ENCODE results near the gene CPA1.
A peak's percentile ranks its signal among the peaks of the same experiment; 100 is the strongest.
"Not testable (repeated sequence)": the region's sequence is repeated elsewhere in the genome, so short reads cannot be mapped to it uniquely, and the experiment has no call there.

Gene CPA1

GRCh38 chr7:130371046-130371445, 9.2 kb upstream of the CPA1 start:
- ChIA-PET POLR2A (no interaction called here), CTCF (no interaction called here)
- H3K4me1 ChIP-seq (ENCODE audit: control insufficient read depth, insufficient read depth, low read length), result peaks cover 11% of the 10 kb centered on the region
- no peaks in the 10 kb centered on the region for H3K9me3 ChIP-seq (ENCODE audit: control insufficient read depth, insufficient read depth, low read depth, low read length)
- no peak for TF ChIP-seq YY1 (tag by site-specific recombination; IDR thresholded peaks at IDR 0.05)
- no peak overlapping the region for H3K27ac ChIP-seq (ENCODE audit: extremely low read depth, low read depth, low read length)
- no peaks in the 10 kb centered on the region for H3K36me3 ChIP-seq (ENCODE audit: control insufficient read depth in 2 of 2, insufficient read depth in 1 of 2, low read length in 2 of 2)
- no peak overlapping the region for H3K4me3 ChIP-seq (ENCODE audit: low read depth, low read length)

GRCh38 chr7:130372402-130373165, 7.7 kb upstream of the CPA1 start:
- TF ChIP-seq SP7 (tag by site-specific recombination; IDR thresholded peaks at IDR 0.05) (peak; percentile 63), ZNF777 (tag by site-specific recombination; IDR thresholded peaks at IDR 0.05; ENCODE audit: borderline replicate concordance) (no peak)
- Histone ChIP-seq H3K4me3 (ENCODE audit: low read depth, low read length) (no peak overlapping the region), H3K9me3 (ENCODE audit: control insufficient read depth, insufficient read depth, low read depth, low read length) (no peaks in the 10 kb centered on the region), H3K4me1 (ENCODE audit: control insufficient read depth, insufficient read depth, low read length) (peaks cover 11% of the 10 kb centered on the region), H3K27ac (ENCODE audit: extremely low read depth, low read depth, low read length) (peak overlapping the region; percentile 99), H3K36me3 (ENCODE audit: control insufficient read depth in 2 of 2, insufficient read depth in 1 of 2, low read length in 2 of 2) (no peaks in the 10 kb centered on the region)
- POLR2A ChIA-PET, result interaction anchor here (0.7 kb wide), 1 partner anchor 68 kb away, joined by 3 read pairs; the partner anchor contains the start of gene CEP41
- CTCF ChIA-PET, result interaction anchor here (0.6 to 1.1 kb wide), 2 partner anchors 14 to 122 kb away, joined by 3 to 4 read pairs; no protein-coding TSS in a partner anchor

- ChIA-PET CTCF (no interaction called here), POLR2A (no interaction called here)
- H3K4me3 ChIP-seq (ENCODE audit: low read depth, low read length), result no peak overlapping the region
- peaks cover 11% of the 10 kb centered on the region for H3K4me1 ChIP-seq (ENCODE audit: control insufficient read depth, insufficient read depth, low read length)
- no peaks in the 10 kb centered on the region for H3K36me3 ChIP-seq (ENCODE audit: control insufficient read depth in 2 of 2, insufficient read depth in 1 of 2, low read length in 2 of 2)
- TF ChIP-seq ZIC2 (tag by site-specific recombination; IDR thresholded peaks at IDR 0.05), result no peak
- TF ChIP-seq ZSCAN30 (tag by site-specific recombination; IDR thresholded peaks at IDR 0.05), result no peak
- TF ChIP-seq ZNF544 (tag by site-specific recombination; IDR thresholded peaks at IDR 0.05), result no peak
- no peak for TF ChIP-seq OSR2 (tag by site-specific recombination; IDR thresholded peaks at IDR 0.05)
- TF ChIP-seq ZNF621 (tag by site-specific recombination; IDR thresholded peaks at IDR 0.05), result no peak
- no peak for TF ChIP-seq ZNF302 (tag by site-specific recombination; IDR thresholded peaks at IDR 0.05; ENCODE audit: low read depth)
- no peak for TF ChIP-seq ZNF366 (tag by site-specific recombination; conservative IDR thresholded peaks at IDR 0.05)
- no peak for TF ChIP-seq ZNF155 (tag by site-specific recombination; IDR thresholded peaks at IDR 0.05)
- no peak for TF ChIP-seq ZBTB8A (tag by site-specific recombination; IDR thresholded peaks at IDR 0.05)
- TF ChIP-seq, protein P1, sequence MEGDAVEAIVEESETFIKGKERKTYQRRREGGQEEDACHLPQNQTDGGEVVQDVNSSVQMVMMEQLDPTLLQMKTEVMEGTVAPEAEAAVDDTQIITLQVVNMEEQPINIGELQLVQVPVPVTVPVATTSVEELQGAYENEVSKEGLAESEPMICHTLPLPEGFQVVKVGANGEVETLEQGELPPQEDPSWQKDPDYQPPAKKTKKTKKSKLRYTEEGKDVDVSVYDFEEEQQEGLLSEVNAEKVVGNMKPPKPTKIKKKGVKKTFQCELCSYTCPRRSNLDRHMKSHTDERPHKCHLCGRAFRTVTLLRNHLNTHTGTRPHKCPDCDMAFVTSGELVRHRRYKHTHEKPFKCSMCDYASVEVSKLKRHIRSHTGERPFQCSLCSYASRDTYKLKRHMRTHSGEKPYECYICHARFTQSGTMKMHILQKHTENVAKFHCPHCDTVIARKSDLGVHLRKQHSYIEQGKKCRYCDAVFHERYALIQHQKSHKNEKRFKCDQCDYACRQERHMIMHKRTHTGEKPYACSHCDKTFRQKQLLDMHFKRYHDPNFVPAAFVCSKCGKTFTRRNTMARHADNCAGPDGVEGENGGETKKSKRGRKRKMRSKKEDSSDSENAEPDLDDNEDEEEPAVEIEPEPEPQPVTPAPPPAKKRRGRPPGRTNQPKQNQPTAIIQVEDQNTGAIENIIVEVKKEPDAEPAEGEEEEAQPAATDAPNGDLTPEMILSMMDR (tag by site-specific recombination; IDR thresholded peaks at IDR 0.05), result no peak
- no peak for TF ChIP-seq KLF8 (tag by site-specific recombination; IDR thresholded peaks at IDR 0.05)
- TF ChIP-seq, protein P2, sequence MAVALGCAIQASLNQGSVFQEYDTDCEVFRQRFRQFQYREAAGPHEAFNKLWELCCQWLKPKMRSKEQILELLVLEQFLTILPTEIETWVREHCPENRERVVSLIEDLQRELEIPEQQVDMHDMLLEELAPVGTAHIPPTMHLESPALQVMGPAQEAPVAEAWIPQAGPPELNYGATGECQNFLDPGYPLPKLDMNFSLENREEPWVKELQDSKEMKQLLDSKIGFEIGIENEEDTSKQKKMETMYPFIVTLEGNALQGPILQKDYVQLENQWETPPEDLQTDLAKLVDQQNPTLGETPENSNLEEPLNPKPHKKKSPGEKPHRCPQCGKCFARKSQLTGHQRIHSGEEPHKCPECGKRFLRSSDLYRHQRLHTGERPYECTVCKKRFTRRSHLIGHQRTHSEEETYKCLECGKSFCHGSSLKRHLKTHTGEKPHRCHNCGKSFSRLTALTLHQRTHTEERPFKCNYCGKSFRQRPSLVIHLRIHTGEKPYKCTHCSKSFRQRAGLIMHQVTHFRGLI (tag by site-specific recombination; IDR thresholded peaks at IDR 0.05), result no peak
- peak overlapping the region; percentile 99 for H3K27ac ChIP-seq (ENCODE audit: extremely low read depth, low read depth, low read length)
- no peaks in the 10 kb centered on the region for H3K9me3 ChIP-seq (ENCODE audit: control insufficient read depth, insufficient read depth, low read depth, low read length)
Observed at GRCh38 chr7:130374507-130374906, 5.8 kb upstream of the CPA1 start.

DNA sequence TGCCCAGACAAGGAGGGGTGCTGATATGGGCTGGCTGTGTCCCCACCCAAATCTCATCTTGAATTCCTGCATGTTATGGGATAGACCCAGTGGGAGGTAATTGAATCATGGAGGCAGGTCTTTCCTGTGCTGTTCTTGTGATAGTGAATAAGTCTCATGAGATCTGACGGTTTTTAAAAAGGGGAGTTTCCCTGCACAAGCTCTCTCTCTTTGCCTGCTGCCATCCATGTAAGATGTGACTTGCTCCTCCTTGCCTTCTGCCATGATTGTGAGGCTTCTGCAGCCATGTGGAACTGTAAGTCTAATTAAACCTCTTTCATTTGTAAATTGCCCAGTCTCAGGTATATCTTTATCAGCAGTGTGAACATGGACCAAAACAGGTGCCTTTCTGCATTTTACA, 3.8 kb upstream of the CPA1 start:
- H3K27ac ChIP-seq (ENCODE audit: extremely low read depth, low read depth, low read length); H3K4me3 ChIP-seq (ENCODE audit: low read depth, low read length); CTCF ChIA-PET; H3K36me3 ChIP-seq (ENCODE audit: control insufficient read depth in 2 of 2, insufficient read depth in 1 of 2, low read length in 2 of 2); H3K9me3 ChIP-seq (ENCODE audit: control insufficient read depth, insufficient read depth, low read depth, low read length); POLR2A ChIA-PET: not testable (repeated sequence)
- TF ChIP-seq ZNF280D (tag by site-specific recombination; IDR thresholded peaks at IDR 0.05), result peak; percentile 66; the same call in 1 of the 2 replicates
- TF ChIP-seq SETDB1 (IDR thresholded peaks at IDR 0.05; ENCODE audit: insufficient read length, low read length), result peak; percentile 81
- H3K4me1 ChIP-seq (ENCODE audit: control insufficient read depth, insufficient read depth, low read length), result peaks cover 11% of the 10 kb centered on the region

Data from HEK293 (cell line).